Measurements from ENCODE around the gene RNF151.

RNF151 gene

GRCh38 chr16:1920727-1921171 lies 45.9 kb upstream of the RNF151 start:
- Histone ChIP-seq H3K4me3 (no peak overlapping the region), H3K27ac (no peak overlapping the region)
- TF ChIP-seq CTCF (IDR thresholded peaks at IDR 0.05): no peak
- no peak for DNase-seq (ENCODE audit: low spot score)

GRCh38 chr16:1922357-1922756 lies 44.3 kb upstream of the RNF151 start:
- no peak for DNase-seq (ENCODE audit: low spot score)
- no peak overlapping the region for H3K27ac ChIP-seq
- no peak for TF ChIP-seq CTCF (IDR thresholded peaks at IDR 0.05)
- no peak overlapping the region for H3K4me3 ChIP-seq

- no peak overlapping the region for H3K4me3 ChIP-seq
- no peak for TF ChIP-seq CTCF (IDR thresholded peaks at IDR 0.05)
- no peak for DNase-seq (ENCODE audit: low spot score)
- no peak overlapping the region for H3K27ac ChIP-seq
Measured at GRCh38 chr16:1923299-1924034, 43.2 kb upstream of the RNF151 start.

- TF ChIP-seq CTCF (IDR thresholded peaks at IDR 0.05): no peak
- no peak for DNase-seq (ENCODE audit: low spot score)
- Histone ChIP-seq H3K4me3 (no peak overlapping the region), H3K27ac (no peak overlapping the region)
Measured at GRCh38 chr16:1924095-1924494, 42.6 kb upstream of the RNF151 start.

- Histone ChIP-seq H3K4me3 (no peak overlapping the region), H3K27ac (no peak overlapping the region)
- DNase-seq (ENCODE audit: low spot score): no peak
- TF ChIP-seq CTCF (IDR thresholded peaks at IDR 0.05): no peak
Measured at GRCh38 chr16:1926271-1926670, 40.4 kb upstream of the RNF151 start.

- Histone ChIP-seq H3K27ac (peak overlapping the region; percentile 67 to 72), H3K4me3 (peak overlapping the region; percentile 76)
- no peak for TF ChIP-seq CTCF (IDR thresholded peaks at IDR 0.05)
- DNase-seq (ENCODE audit: low spot score): no peak
Measured at GRCh38 chr16:1929105-1929504, 37.6 kb upstream of the RNF151 start.

Data from coronary artery (tissue), 2 donors.